Neural cell (in vitro differentiated cells): ENCODE results near the gene RNGTT. TPM values are rescaled to one million over a fixed set of nuclear protein-coding genes. Genes with fewer than 3 reads are reported as not detected.

Source experiments
- H2AFZ ChIP-seq: fragments of 200-600, 300-800 bp; sonication (generic), shearing (Covaris generic); 2 replicates; pipeline ENCODE4 v1.6.0; 2014; ENCODE audit warnings: low read depth, mild to moderate bottlenecking, antibody characterized with exemption, low read length, moderate library complexity
- H3F3A ChIP-seq: fragments of 200-600 bp; shearing (Covaris generic); 2 replicates; pipeline ENCODE4 v1.6.1; 2016; ENCODE audit warnings: mild to moderate bottlenecking, moderate library complexity, mixed read lengths, antibody characterized with exemption, low read length; ENCODE audit not compliant: insufficient read depth, poor library complexity, severe bottlenecking
- H3K27ac ChIP-seq: fragments of 200-600, 300-800 bp; sonication (generic), shearing (Covaris generic); 2 replicates; pipeline ENCODE4 v1.5.1; 2014; ENCODE audit warnings: mild to moderate bottlenecking, low read length, moderate library complexity
- H3K27me3 ChIP-seq: fragments of 300-800, 200-600 bp; sonication (generic), shearing (Covaris generic); 2 replicates; pipeline ENCODE4 v1.6.0; 2014; ENCODE audit warnings: mild to moderate bottlenecking, low read depth, low read length, moderate library complexity; ENCODE audit not compliant: insufficient read depth
- H3K36me3 ChIP-seq: fragments of 300-800, 200-600 bp; sonication (generic), shearing (Covaris generic); 2 replicates; pipeline ENCODE4 v1.5.1; 2014; ENCODE audit warnings: mild to moderate bottlenecking, antibody characterized with exemption, low read length, moderate library complexity; ENCODE audit not compliant: insufficient read depth
- H3K4me2 ChIP-seq: fragments of 300-800, 200-600 bp; sonication (generic), shearing (Covaris generic); 2 replicates; pipeline ENCODE4 v1.6.0; 2014; ENCODE audit warnings: mild to moderate bottlenecking, low read length
- H3K4me3 ChIP-seq: fragments of 300-800, 200-600 bp; sonication (generic), shearing (Covaris generic); 2 replicates; pipeline ENCODE4 v1.5.1; 2014; ENCODE audit warnings: mild to moderate bottlenecking, low read length, moderate library complexity
- H3K79me2 ChIP-seq: fragments of 200-600 bp; shearing (Covaris generic); replicated peaks from 2 replicates; pipeline ENCODE4 v1.6.0; 2014; ENCODE audit warnings: mild to moderate bottlenecking, low read length, moderate library complexity; ENCODE audit not compliant: insufficient read depth
- H3K9ac ChIP-seq: fragments of 300-800, 200-600 bp; sonication (generic), shearing (Covaris generic); 2 replicates; pipeline ENCODE4 v1.6.1; 2016; ENCODE audit warnings: mild to moderate bottlenecking, low read length, mixed read lengths
- H3K9me2 ChIP-seq: fragments of 200-600 bp; shearing (Covaris generic); 2 replicates; pipeline ENCODE4 v1.6.1; 2016; ENCODE audit warnings: mild to moderate bottlenecking, low read length, mixed read lengths; ENCODE audit not compliant: insufficient read depth
- H3K9me3 ChIP-seq: fragments of 200-600, 300-800 bp; sonication (generic), shearing (Covaris generic); 2 replicates; pipeline ENCODE4 v1.6.1; 2016; ENCODE audit warnings: mild to moderate bottlenecking, mixed run types, low read length, moderate library complexity, mixed read lengths
- H4K20me1 ChIP-seq: fragments of 200-600 bp; shearing (Covaris generic); 2 replicates; pipeline ENCODE4 v1.6.1; 2016; ENCODE audit warnings: mild to moderate bottlenecking, mixed run types; ENCODE audit not compliant: insufficient read depth
- CTCF ChIP-seq: fragments of 450-650 bp; IDR thresholded peaks from 2 replicates; pipeline ENCODE4 v1.5.1; 2014; ENCODE audit warnings: antibody characterized with exemption, mild to moderate bottlenecking, moderate library complexity; ENCODE audit not compliant: poor library complexity, severe bottlenecking
- EP300 ChIP-seq: fragments of 450-650 bp; conservative IDR thresholded peaks from 2 replicates; pipeline ENCODE4 v1.6.1; 2014; ENCODE audit warnings: antibody characterized with exemption, mild to moderate bottlenecking, moderate library complexity; ENCODE audit not compliant: poor library complexity, severe bottlenecking
- EZH2 ChIP-seq: fragments of 200-600, 300-800 bp; shearing (Covaris generic), sonication (generic); IDR thresholded peaks from 2 replicates; pipeline ENCODE4 v1.6.1; 2014; ENCODE audit warnings: antibody characterized with exemption, low read length, borderline replicate concordance, mild to moderate bottlenecking; ENCODE audit not compliant: insufficient read depth, poor library complexity, severe bottlenecking
- MXI1 ChIP-seq: fragments of 450-650 bp; conservative IDR thresholded peaks from 2 replicates; pipeline ENCODE4 v1.6.1; 2014; ENCODE audit warnings: antibody characterized with exemption, mild to moderate bottlenecking; ENCODE audit not compliant: poor library complexity, severe bottlenecking
- POLR2AphosphoS5 ChIP-seq: IDR thresholded peaks from 2 replicates; pipeline ENCODE4 v1.6.1; 2012
- RAD21 ChIP-seq: fragments of 450-650 bp; conservative IDR thresholded peaks from 2 replicates; pipeline ENCODE4 v1.6.1; 2014; ENCODE audit warnings: antibody characterized with exemption, mild to moderate bottlenecking, moderate library complexity
- SMC3 ChIP-seq: fragments of 450-650 bp; conservative IDR thresholded peaks from 2 replicates; pipeline ENCODE4 v1.6.1; 2014; ENCODE audit warnings: antibody characterized with exemption, mild to moderate bottlenecking, moderate library complexity; ENCODE audit not compliant: poor library complexity
- TAF1 ChIP-seq: IDR thresholded peaks from 2 replicates; pipeline ENCODE4 v1.6.1; 2012; ENCODE audit warnings: low read depth
- polyA plus RNA-seq: library from polyadenylated mRNA; depleted of rRNA; stranded (reverse); fragments of >200 nt; gene quantifications from 2 replicates; pipeline ENCODE4 v1.2.3, GENCODE V29; 2014
- TF ChIP-seq, protein P1 (sequence below): IDR thresholded peaks from 2 replicates; pipeline ENCODE4 v1.6.1; 2012; ENCODE audit warnings: borderline replicate concordance

RNGTT gene
- polyA plus RNA-seq, 1 donor from 2014 or later: 28.3 TPM

DNA sequence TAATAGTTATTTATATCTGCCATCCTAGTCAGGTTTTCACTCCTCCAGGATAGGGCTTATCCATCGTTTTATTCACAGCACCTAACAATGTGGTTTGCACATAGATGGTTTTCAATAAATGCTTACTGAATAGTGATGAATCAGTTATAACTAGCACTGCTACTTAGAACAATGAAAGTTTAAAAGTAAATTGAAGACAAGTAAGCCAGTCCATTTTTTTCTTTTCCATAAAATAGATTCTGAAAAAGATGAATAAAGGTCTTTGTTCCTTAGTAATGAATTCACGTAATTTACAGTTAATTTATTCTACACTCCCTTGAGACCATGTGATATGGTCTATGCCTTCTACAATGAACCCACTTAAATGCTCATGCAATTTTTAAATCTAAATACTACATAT lies 212.5 kb downstream of the RNGTT start:
- no peaks in the 10 kb centered on the region for H4K20me1 ChIP-seq
- no peaks in the 10 kb centered on the region for H3F3A ChIP-seq
- peak overlapping the region; percentile 60 for H3K27ac ChIP-seq
- H3K36me3 ChIP-seq: no peaks in the 10 kb centered on the region
- H3K79me2 ChIP-seq: no peaks in the 10 kb centered on the region
- no peak overlapping the region for H3K4me3 ChIP-seq
- no peaks in the 10 kb centered on the region for H3K9me3 ChIP-seq
- TF ChIP-seq SMC3 (no peak), CTCF (no peak), POLR2AphosphoS5 (no peak), TAF1 (no peak), EP300 (no peak)
- TF ChIP-seq, protein P1, sequence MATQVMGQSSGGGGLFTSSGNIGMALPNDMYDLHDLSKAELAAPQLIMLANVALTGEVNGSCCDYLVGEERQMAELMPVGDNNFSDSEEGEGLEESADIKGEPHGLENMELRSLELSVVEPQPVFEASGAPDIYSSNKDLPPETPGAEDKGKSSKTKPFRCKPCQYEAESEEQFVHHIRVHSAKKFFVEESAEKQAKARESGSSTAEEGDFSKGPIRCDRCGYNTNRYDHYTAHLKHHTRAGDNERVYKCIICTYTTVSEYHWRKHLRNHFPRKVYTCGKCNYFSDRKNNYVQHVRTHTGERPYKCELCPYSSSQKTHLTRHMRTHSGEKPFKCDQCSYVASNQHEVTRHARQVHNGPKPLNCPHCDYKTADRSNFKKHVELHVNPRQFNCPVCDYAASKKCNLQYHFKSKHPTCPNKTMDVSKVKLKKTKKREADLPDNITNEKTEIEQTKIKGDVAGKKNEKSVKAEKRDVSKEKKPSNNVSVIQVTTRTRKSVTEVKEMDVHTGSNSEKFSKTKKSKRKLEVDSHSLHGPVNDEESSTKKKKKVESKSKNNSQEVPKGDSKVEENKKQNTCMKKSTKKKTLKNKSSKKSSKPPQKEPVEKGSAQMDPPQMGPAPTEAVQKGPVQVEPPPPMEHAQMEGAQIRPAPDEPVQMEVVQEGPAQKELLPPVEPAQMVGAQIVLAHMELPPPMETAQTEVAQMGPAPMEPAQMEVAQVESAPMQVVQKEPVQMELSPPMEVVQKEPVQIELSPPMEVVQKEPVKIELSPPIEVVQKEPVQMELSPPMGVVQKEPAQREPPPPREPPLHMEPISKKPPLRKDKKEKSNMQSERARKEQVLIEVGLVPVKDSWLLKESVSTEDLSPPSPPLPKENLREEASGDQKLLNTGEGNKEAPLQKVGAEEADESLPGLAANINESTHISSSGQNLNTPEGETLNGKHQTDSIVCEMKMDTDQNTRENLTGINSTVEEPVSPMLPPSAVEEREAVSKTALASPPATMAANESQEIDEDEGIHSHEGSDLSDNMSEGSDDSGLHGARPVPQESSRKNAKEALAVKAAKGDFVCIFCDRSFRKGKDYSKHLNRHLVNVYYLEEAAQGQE: no peak
- no peak overlapping the region for H3K4me2 ChIP-seq
- no peaks in the 10 kb centered on the region for H3K27me3 ChIP-seq
- no peak overlapping the region for H2AFZ ChIP-seq
- H3K9me2 ChIP-seq: no peaks in the 10 kb centered on the region
- H3K9ac ChIP-seq: no peak overlapping the region

- H3K4me3 ChIP-seq: no peak overlapping the region
- H3K36me3 ChIP-seq: no peaks in the 10 kb centered on the region
- H3K79me2 ChIP-seq: no peaks in the 10 kb centered on the region
- H2AFZ ChIP-seq: no peak overlapping the region
- no peaks in the 10 kb centered on the region for H3K27me3 ChIP-seq
- TF ChIP-seq EP300: no peak
- no peak for TF ChIP-seq POLR2AphosphoS5
- no peak for TF ChIP-seq SMC3
- TF ChIP-seq TAF1: no peak
- no peak for TF ChIP-seq RAD21
- TF ChIP-seq CTCF: no peak
- no peak for TF ChIP-seq MXI1
- TF ChIP-seq EZH2: no peak
- TF ChIP-seq, protein P1: no peak
- no peaks in the 10 kb centered on the region for H3K9me3 ChIP-seq
- H3K9me2 ChIP-seq: no peaks in the 10 kb centered on the region
- H3F3A ChIP-seq: no peaks in the 10 kb centered on the region
- H3K27ac ChIP-seq: peak overlapping the region; percentile 60
- H3K9ac ChIP-seq: no peak overlapping the region
- H4K20me1 ChIP-seq: no peaks in the 10 kb centered on the region
- no peak overlapping the region for H3K4me2 ChIP-seq
These were observed 213.6 kb downstream of the RNGTT start for GRCh38 chr6:88749849-88750248.
